ENCODE measurements around the gene GSPT1.
"Not testable (repeated sequence)": the region's sequence is repeated elsewhere in the genome, so short reads cannot be mapped to it uniquely, and the experiment has no call there.

GSPT1 gene

GRCh38 chr16:11915644-11916523 lies at the start of gene GSPT1:
Gene GSPT1 (minus strand): TSS chr16:11915956. CDS start chr16:11915720, 236 bp downstream.
- DNase-seq: peak; percentile 99

GRCh38 chr16:11964761-11965551 lies 49.2 kb upstream of the GSPT1 start, which contains the start of gene TNFRSF17:
Gene TNFRSF17 (plus strand): TSS chr16:11965210. CDS start chr16:11965325, 115 bp downstream.
- DNase-seq: no peak

GRCh38 chr16:11963706-11964105 lies 48.0 kb upstream of the GSPT1 start:
- no peak for DNase-seq

- DNase-seq: not testable (repeated sequence)
These were observed 47.2 kb upstream of the GSPT1 start for GRCh38 chr16:11962978-11963377.

GRCh38 chr16:11962457-11962856 lies 46.7 kb upstream of the GSPT1 start:
- not testable (repeated sequence) for DNase-seq

- DNase-seq: no peak
These were observed 42.0 kb upstream of the GSPT1 start for GRCh38 chr16:11957591-11958395.

- no peak for DNase-seq
These were observed 40.8 kb upstream of the GSPT1 start for GRCh38 chr16:11956558-11956957.

GRCh38 chr16:11955713-11956123 lies 40.0 kb upstream of the GSPT1 start:
- no peak for DNase-seq

- not testable (repeated sequence) for DNase-seq
These were observed 37.8 kb upstream of the GSPT1 start for GRCh38 chr16:11953576-11953975.

GRCh38 chr16:11950388-11950787 lies 34.6 kb upstream of the GSPT1 start:
- DNase-seq: no peak

GRCh38 chr16:11949527-11949926 lies 33.8 kb upstream of the GSPT1 start:
- DNase-seq: no peak

GRCh38 chr16:11948819-11949218 lies 33.1 kb upstream of the GSPT1 start:
- DNase-seq: no peak

- no peak for DNase-seq
These were observed 30.7 kb upstream of the GSPT1 start for GRCh38 chr16:11946433-11946832.

GRCh38 chr16:11941945-11942344 lies 26.2 kb upstream of the GSPT1 start, which contains the start of gene NPIPB2:
Gene NPIPB2 (minus strand): TSS chr16:11942045. CDS start chr16:11942045, 0 bp downstream.
- DNase-seq: not testable (repeated sequence)

- DNase-seq: not testable (repeated sequence)
These were observed 11.6 kb upstream of the GSPT1 start for GRCh38 chr16:11927350-11927749.

GRCh38 chr16:11924046-11924445 lies 8.3 kb upstream of the GSPT1 start:
- not testable (repeated sequence) for DNase-seq

GRCh38 chr16:11916524-11917285 lies 949 bp upstream of the GSPT1 start:
- no peak for DNase-seq

GRCh38 chr16:11915114-11915643 lies 577 bp downstream of the GSPT1 start:
- peak; percentile 18 to 20 for DNase-seq

- peak; percentile 9 to 13 for DNase-seq
These were observed 1.3 kb downstream of the GSPT1 start for GRCh38 chr16:11914210-11915113.

- DNase-seq: peak in 1 of 2 experiments; percentile 3
These were observed 2.2 kb downstream of the GSPT1 start for GRCh38 chr16:11913425-11914079.
